G401 (cell line): Measurements from ENCODE around the gene MYCT1. TPM values are rescaled to one million over a fixed set of nuclear protein-coding genes. Genes with fewer than 3 reads are reported as not detected.
A peak's percentile ranks its signal among the peaks of the same experiment; 100 is the strongest.

Source experiments
- DNase-seq: peaks from one replicate; pipeline ENCODE4 v3.0.0-alpha.2; 2015; ENCODE audit warnings: low spot score
- in situ Hi-C: cut with HindIII; loops from 2 replicates; pipeline ENCODE4 v1.10.0; 2016; ENCODE audit warnings: low sequenced_read_pairs, mixed read lengths
- total RNA-seq: library from RNA; depleted of rRNA; stranded (reverse); fragments of >200 nt; shearing (Covaris generic); gene quantifications from 2 replicates; pipeline ENCODE4 v1.2.3, GENCODE V29; 2014

Gene MYCT1
- total RNA-seq, 1 experiment from 2014 or later = not detected

DNA sequence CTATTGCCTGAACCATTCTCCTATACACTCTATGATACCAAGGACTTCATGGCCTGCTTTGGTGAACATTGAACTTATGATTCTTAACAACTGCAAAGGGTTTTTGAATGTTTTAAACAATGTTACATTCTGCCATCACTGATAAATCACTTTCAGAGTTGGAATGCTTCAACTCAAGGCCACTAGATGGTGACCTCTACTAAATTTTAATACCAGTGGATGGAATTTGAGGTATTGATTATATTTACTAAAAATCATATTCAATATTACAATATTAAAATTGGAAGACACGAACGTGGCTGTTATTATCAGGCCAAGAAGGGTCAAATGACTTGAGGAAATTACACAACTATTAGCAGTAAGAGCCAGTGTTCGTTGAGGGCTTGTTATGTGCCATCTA lies 18.6 kb downstream of the MYCT1 start:
- no peak for DNase-seq
- in situ Hi-C loops = no loop called here

- in situ Hi-C loops = no loop called here
- DNase-seq = no peak
Measured at GRCh38 chr6:152720974-152721373, 23.3 kb downstream of the MYCT1 start.

DNA sequence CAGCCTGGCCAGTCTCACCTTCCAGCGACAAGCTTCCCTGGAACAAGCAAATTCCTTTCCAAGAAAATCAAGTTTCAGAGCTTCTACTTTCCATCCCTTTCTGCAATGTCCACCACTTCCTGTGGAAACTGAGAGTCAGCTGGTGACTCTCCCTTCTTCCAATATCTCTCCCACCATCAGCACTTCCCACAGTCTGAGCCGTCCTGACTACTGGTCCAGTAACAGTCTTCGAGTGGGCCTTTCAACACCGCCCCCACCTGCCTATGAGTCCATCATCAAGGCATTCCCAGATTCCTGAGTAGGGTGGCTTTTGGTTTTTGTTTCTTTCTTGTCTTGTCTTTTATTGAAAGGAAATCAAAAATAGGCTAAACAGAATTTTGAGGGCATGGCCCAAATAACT lies 24.3 kb downstream of the MYCT1 start:
- no peak for DNase-seq
- in situ Hi-C loops = no loop called here

- no peak for DNase-seq
- in situ Hi-C loops = no loop called here
Measured at GRCh38 chr6:152723398-152723797, 25.7 kb downstream of the MYCT1 start.

DNA sequence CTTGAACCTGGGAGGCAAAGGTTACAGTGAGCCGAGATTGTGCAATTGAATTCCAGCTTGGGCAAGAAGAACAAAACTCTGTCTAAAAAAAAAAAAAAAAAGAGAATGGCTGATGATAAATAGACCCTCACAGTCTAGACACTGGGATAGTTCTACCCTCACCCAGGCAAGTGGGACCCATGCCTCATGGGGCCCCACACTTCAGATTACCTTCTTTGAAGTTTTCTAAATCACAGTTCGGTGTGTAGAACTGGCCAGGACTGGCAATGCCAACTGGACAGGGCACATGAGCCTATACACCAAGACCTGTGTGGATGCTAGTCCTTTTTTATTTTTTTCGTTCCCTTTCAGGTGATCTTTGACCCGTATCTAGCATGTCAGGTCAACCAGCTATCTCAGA lies 28.6 kb downstream of the MYCT1 start:
- in situ Hi-C loops = no loop called here

GRCh38 chr6:152727507-152727906 lies 29.8 kb downstream of the MYCT1 start:
- in situ Hi-C loops = no loop called here
- DNase-seq = no peak

More for the DNA sequence above, 28.6 kb downstream of the MYCT1 start:
- no peak for DNase-seq

DNA sequence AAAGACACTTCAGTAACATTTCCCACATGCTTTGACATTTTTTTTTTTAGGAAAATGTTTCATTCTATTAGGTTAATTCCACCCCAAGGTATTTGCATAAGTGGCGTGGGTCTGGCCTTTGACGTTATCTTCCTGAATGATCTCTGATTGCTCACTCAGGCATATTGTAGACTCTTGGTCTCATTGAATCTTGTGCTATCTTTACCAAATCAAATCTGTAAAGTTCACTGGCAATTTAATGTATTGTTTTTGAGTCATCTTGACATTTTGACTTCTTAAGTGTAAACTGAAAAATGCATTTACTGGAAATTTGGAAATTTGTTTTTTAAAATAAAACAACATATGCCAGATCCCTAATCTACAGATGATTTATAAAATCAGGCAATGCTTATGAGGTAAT lies 36.9 kb downstream of the MYCT1 start:
- in situ Hi-C loops = no loop called here

DNA sequence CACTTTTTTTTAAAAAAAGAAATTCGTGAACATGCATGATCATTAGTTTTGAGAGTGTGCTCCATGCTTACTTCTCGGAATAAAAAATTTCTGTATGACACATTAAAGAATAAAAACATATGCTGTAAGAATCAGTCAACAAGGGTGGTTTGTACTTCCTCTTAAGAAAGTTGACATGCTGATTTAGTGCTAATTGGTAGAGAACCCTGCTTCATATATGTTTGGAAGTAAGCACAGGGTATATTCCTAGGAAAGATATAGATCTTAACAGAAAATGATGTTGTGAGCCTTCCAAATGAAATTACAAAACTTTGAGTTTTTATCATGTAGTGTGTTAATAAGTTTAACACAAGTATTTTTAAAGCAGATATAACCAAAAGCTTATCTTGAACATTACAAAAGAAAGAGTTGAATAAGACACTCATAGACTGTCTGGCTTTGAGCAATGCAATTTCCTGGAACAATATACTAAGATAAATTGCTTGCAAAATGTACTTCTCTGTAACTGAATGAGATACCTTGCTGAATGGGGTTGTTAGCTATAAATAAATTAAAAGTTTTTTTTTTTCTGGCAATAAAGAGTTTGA lies 39.1 kb downstream of the MYCT1 start:
- in situ Hi-C loops = no loop called here
- no peak for DNase-seq

More for the DNA sequence above, 36.9 kb downstream of the MYCT1 start:
- DNase-seq = no peak

GRCh38 chr6:152745509-152746171 lies 47.9 kb downstream of the MYCT1 start:
- no peak for DNase-seq
- in situ Hi-C loops = no loop called here

- DNase-seq = no peak
- in situ Hi-C loops = no loop called here
Measured at GRCh38 chr6:152746172-152746553, 48.5 kb downstream of the MYCT1 start.

GRCh38 chr6:152748843-152749242 lies 51.1 kb downstream of the MYCT1 start:
- in situ Hi-C loops = no loop called here

DNA sequence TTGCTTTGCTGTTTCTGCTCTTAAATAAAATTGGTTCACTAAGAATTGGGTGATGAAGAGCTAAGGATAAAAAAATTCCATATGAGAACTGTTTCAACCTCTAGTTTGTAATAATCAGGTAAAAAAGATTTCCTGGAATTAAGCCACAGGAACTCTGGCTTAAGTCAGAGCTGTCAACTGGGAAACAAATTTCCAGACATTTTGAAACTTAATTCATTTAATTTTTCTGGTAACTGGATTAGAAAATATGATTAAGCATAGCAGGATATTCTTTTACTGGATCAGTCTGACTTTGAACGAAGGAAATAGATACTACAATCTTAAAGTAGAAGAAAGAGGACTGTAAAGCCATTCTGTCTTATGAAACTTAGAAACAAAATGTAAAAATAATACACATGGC lies 51.6 kb downstream of the MYCT1 start:
- in situ Hi-C loops = no loop called here
- DNase-seq = peak; percentile 8

More at GRCh38 chr6:152748843-152749242, 51.1 kb downstream of the MYCT1 start:
- peak; percentile 74 for DNase-seq

- DNase-seq = peak; percentile 41
- in situ Hi-C loops = no loop called here
Measured at GRCh38 chr6:152750694-152751093, 53.0 kb downstream of the MYCT1 start, which contains the start of gene VIP. Gene VIP, plus strand, starts transcription at chr6:152750797. Its CDS starts 1,381 bp downstream, at chr6:152752178.

DNA sequence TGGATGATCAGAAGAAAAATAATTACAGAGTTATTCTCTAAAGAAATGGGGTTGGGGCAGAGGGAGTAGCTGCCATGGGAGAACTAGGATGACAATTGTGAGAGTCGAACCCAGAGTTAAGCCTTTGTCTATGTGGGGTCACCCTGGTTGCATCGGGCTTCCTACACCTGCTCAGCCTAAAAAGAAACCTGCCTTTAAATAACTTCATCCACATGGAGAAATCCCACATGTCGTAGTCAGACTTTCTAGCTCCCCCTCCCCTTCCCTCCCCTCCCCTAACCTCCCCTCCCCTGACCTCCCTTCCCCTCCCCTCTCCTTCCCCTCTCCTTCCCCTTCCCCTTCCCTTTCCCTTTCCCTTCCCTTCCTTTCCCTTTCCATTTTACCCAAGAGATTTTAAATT lies 67.6 kb downstream of the MYCT1 start:
- in situ Hi-C loops = no loop called here
- DNase-seq = no peak

DNA sequence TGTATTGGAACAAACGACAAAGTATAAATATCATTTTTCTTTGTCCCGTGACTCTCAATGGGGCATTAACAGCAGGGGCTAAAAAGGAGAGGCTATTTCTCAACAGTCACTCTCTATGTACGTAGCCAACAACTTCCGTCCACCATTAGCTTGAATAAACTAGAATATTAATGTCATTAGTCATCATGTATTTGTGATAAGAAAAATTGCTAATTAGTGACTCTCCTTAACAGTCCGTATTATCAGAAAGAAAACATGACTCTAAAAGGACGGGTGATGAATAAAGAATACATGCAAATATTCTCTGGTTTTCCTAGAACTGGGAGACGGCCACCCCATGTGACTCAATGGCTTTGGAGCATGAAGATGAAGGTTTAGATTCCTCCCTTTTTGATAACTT lies 71.5 kb downstream of the MYCT1 start:
- in situ Hi-C loops = no loop called here
- DNase-seq = no peak

DNA sequence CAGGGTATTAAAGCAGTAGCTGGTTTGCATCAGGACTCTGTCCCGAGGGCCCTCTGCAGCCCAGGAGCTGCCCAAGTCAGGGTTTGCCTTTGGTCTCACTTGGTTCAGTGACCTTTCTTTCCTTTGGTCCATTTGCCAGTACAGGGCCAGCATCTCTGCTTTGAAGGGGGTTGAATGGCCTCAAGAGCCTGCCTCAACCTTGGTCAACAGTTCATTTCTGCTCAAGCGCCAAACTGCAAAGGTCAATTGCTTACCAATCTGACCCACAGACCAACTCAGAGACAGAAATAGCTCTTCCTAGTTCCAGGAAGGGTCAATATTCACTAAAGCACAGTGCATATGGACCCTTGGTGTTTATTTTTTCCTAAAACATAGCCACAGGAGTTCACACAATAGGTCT lies 72.3 kb downstream of the MYCT1 start:
- DNase-seq = no peak
- in situ Hi-C loops = no loop called here

DNA sequence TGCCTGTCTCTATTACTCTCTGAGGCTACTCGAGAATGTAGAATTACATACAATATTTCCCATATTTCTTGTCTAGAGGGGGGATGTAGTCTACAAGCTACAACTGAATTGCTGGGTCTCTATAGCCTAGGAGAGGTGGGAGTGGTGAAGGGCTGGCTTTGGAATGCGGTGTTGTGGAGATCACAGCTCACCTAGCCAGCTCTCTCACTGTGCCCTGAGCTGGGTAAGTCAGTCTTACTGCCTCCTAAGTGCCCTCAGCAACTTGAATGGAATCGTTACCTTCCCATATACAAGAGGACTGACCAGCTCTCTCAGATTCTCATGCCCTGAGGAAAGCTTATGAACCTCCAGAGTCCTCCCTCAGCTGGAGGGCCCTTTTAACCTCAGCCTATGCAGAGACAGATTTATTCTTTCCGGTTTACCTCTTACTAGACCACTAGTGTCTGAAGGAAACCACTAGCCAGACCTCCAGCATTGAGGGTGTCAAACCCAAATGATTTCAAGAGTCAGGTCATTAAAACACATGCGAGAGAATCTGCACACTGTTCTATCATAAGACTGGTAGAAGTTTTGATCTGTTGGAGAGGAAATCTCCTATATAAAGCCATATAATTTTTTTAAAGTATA lies 73.5 kb downstream of the MYCT1 start:
- no peak for DNase-seq
- in situ Hi-C loops = no loop called here
